Effector memory CD4-positive, alpha-beta T cell (primary cell): ENCODE data around the gene TSPAN9.

Experiments
- DNase-seq, 3 donors: peaks; one replicate each; pipeline ENCODE4 v3.0.0-alpha.2; 2020
- H3K27ac ChIP-seq: 2 replicates; pipeline ENCODE4 v1.7.0; 2013; ENCODE audit warnings: mild to moderate bottlenecking, low read length, moderate library complexity; ENCODE audit not compliant: insufficient read depth, poor library complexity, severe bottlenecking
- H3K27me3 ChIP-seq: replicated peaks from 2 replicates; pipeline ENCODE4 v1.7.0; 2013; ENCODE audit warnings: mild to moderate bottlenecking, low read length; ENCODE audit not compliant: insufficient read depth, control insufficient read depth, poor library complexity, severe bottlenecking
- H3K36me3 ChIP-seq: 2 replicates; pipeline ENCODE4 v1.7.0; 2013; ENCODE audit warnings: mild to moderate bottlenecking, low read length, moderate library complexity; ENCODE audit not compliant: control insufficient read depth, insufficient read depth
- H3K4me1 ChIP-seq: 2 replicates; pipeline ENCODE4 v1.7.0; 2013; ENCODE audit warnings: low read length, mild to moderate bottlenecking; ENCODE audit not compliant: control insufficient read depth, insufficient read depth, poor library complexity, severe bottlenecking
- H3K4me3 ChIP-seq: 2 replicates; pipeline ENCODE4 v1.7.0; 2013; ENCODE audit warnings: low read length, low read depth, mild to moderate bottlenecking; ENCODE audit not compliant: insufficient read depth, poor library complexity, severe bottlenecking
- H3K9me3 ChIP-seq: 2 replicates; pipeline ENCODE4 v1.7.0; 2013; ENCODE audit warnings: mild to moderate bottlenecking, low read length, moderate library complexity; ENCODE audit not compliant: control insufficient read depth

The TSPAN9 gene

DNA sequence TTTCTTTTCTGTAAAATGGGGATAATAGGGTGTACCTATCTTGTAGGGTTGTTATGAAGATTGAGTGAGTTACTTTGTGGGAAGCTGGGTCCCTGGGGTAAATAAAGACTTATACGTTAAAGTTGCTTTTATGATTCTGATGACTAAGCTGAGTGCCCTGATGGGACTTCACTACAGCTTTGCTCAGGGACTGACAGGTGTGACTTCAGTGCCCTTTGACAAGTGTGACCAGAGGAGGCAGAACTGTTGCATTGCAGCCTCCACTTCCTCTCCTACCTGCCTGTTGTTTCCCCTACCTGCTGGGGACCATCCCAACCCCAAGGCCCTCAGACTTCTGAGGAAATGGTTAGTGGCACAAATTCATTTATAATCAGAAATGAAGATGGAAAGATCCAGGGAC is 119.3 kb downstream of the TSPAN9 start:
- H3K36me3 ChIP-seq: no peaks in the 10 kb centered on the region
- no peak overlapping the region for H3K4me3 ChIP-seq
- H3K27me3 ChIP-seq: peaks cover 9% of the 10 kb centered on the region
- H3K9me3 ChIP-seq: no peaks in the 10 kb centered on the region
- no peak overlapping the region for H3K27ac ChIP-seq
- DNase-seq: no peak
- H3K4me1 ChIP-seq: peaks cover 5% of the 10 kb centered on the region

DNA sequence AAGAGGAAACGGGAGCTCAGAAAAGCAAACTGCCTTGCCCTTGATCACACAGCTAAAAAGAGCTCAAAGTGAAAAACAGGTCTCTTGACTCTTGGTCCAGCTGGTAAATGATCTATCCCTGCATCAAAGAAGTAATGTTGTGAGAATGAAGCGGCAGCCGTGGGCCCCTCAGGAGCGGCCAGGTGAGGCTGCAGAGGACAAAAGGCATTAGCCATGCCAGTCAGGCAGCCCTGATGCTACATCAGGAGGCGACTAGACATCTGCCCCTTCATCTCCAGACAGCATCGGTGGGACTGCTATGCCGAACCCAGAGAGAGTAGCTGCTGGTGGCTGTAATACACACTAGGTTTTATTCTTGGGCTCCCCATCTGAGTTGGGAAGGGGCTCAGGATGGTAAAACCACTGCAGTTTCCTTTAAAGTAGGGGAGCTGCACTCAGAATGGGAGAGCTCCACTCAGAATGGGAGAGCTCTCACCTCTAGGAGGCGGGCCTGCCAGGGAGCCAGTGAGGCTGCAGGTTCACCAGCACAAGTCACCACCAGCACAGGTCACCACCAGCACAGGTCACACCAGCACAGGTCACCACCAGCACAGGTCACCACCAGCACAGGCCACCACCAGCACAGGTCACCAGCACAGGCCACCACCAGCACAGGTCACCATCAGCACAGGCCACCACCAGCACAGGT is 120.1 kb downstream of the TSPAN9 start:
- Histone ChIP-seq H3K9me3 (no peaks in the 10 kb centered on the region), H3K4me3 (no peak overlapping the region), H3K27ac (no peak overlapping the region), H3K27me3 (peaks cover 9% of the 10 kb centered on the region), H3K4me1 (peaks cover 5% of the 10 kb centered on the region), H3K36me3 (no peaks in the 10 kb centered on the region)
- DNase-seq: no peak

DNA sequence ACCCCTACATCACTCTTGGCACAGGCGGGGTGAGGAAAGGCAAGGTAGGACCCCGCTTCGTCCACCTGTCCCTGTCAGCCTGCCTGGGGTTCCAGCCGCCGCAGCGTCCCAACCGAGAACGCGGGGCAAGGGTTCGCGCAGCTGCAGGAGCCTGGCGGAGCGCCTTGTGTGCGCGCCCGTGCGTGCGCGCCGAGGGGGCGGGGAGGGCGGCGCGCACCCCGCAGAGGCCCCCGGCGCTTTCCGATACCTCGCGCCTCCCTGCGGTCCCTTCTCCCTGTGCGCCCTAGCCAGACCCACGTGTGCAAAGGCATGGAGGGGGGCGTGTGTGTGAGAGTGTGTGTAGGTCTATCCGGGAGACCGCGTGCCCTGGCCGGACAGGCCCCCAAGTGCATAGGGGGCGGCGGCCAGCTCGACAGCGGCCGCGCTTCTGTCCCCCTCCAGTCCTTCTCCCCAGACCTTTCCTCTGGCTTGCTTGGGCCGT is 122.4 kb downstream of the TSPAN9 start:
- H3K27ac ChIP-seq: no peak overlapping the region
- peaks cover 9% of the 10 kb centered on the region for H3K27me3 ChIP-seq

DNA sequence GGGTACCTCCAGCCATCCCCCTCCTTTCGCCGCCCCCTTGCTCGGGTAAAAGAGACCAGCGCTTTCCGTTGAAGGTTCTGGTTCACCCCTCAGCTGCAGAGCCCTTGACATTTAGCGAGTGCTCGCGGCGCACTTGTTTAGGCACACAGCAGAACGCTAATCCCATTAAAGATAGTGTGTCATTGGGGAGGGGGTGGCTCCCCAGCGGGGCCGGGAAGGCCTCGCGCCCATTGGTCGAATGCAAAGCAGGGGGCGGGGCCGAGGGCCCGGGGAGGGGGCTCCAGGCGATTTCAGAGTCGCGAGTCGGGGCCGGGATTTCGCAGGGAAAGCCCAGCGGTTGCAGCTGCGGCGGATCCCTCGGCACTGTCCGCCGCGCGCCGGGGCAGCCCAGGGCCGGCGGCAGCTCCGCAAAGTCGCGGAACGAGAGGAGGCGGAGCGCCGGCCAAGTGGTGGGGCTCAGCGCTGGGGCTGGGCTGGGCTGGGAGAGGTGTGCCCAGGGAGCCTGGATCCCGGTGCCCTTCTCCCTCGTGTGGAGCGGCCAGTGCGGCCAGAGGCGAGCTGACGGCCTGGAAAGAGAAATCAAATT is 122.9 kb downstream of the TSPAN9 start:
- peaks cover 5% of the 10 kb centered on the region for H3K4me1 ChIP-seq
- H3K27ac ChIP-seq: no peak overlapping the region
- no peak for DNase-seq
- no peak overlapping the region for H3K4me3 ChIP-seq
- no peaks in the 10 kb centered on the region for H3K36me3 ChIP-seq
- H3K9me3 ChIP-seq: no peaks in the 10 kb centered on the region
- H3K27me3 ChIP-seq: peaks cover 9% of the 10 kb centered on the region

More for the DNA sequence above, 122.4 kb downstream of the TSPAN9 start:
- H3K4me1 ChIP-seq: peaks cover 5% of the 10 kb centered on the region
- H3K4me3 ChIP-seq: no peak overlapping the region
- no peaks in the 10 kb centered on the region for H3K9me3 ChIP-seq
- no peaks in the 10 kb centered on the region for H3K36me3 ChIP-seq
- no peak for DNase-seq

DNA sequence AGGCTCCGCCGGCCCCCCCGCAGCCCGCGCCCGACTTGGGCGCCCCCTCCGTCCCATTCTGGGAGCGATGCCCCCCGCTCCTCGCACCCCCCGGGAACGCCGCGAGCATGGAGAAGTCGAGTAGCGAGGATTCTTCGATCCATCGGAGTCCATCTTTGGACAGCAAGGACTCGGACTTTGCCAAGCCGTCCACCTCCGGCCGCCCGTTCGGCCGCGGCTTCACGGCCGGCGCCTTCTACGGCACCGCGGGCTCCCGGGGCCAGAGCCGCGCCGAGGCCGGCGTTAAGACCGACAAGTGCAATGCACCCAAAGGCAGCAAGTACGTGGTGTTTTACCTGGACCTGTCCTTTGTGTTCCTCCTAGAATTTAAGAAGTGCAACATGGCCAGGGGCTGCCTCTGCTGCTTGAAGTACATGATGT is 123.6 kb downstream of the TSPAN9 start:
- Histone ChIP-seq H3K4me3 (no peak overlapping the region), H3K4me1 (peaks cover 5% of the 10 kb centered on the region), H3K9me3 (no peaks in the 10 kb centered on the region), H3K27me3 (peaks cover 9% of the 10 kb centered on the region), H3K36me3 (no peaks in the 10 kb centered on the region), H3K27ac (no peak overlapping the region)
- DNase-seq: no peak

DNA sequence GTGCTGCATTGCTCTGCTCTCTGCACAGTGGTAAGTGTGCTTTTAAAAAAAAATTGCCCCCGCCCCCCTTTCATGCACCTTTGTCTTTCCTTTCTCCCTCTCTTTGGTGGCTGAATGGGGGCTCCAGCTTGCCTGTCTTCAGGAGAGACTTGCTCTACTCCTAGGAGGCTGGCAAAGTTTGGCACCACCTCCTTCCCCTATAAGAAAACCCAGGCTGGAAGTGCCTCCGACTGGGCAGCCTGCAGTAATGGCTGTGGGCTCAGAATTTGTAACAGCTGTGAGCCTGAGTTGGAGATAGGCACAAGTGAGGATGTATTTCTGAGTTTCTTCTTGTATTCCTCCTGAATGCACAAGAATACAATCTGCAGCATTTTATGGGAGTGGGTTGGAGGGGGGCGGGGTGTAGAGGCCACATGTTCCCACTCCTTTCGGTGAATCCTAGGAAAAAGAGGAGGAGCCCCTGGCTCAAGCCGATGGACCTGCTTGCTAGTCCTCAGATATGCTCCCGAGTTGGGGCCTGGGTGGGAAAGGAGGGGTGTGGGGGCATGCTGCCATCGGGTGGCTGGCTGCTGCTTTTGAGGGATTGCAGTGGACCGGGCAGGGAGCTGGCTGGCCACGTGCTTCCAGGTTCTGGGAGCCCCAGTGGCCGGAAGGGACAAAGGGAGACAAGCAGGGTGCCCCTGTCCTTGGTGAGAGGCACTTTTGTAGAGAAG is 124.3 kb downstream of the TSPAN9 start:
- peaks cover 9% of the 10 kb centered on the region for H3K27me3 ChIP-seq
- no peak for DNase-seq
- peaks cover 5% of the 10 kb centered on the region for H3K4me1 ChIP-seq

DNA sequence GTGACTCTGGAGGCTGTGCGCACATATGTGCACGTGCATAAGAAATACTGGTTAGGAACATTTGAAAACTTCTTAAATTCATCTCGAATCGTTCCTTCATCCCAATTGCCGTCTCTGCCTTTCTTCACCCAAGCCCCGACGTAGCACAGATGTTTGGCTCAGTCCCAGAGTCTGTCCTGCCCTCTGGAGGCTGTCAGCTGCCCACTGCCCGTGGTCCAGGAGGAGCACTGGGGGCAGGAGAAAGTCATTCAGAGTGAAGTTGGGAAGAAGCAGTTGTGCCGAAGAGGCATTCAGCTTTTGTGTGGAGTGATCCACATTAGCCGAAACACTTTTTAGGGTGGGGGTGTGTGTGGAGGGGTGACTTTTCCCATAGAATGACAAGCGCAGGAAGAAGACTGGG is 124.9 kb downstream of the TSPAN9 start:
- Histone ChIP-seq H3K36me3 (no peaks in the 10 kb centered on the region), H3K9me3 (no peaks in the 10 kb centered on the region), H3K27me3 (peaks cover 9% of the 10 kb centered on the region), H3K27ac (no peak overlapping the region), H3K4me1 (peaks cover 5% of the 10 kb centered on the region), H3K4me3 (no peak overlapping the region)
- DNase-seq: no peak

More for the DNA sequence above, 124.3 kb downstream of the TSPAN9 start:
- no peak overlapping the region for H3K4me3 ChIP-seq
- no peaks in the 10 kb centered on the region for H3K9me3 ChIP-seq
- H3K27ac ChIP-seq: no peak overlapping the region
- H3K36me3 ChIP-seq: no peaks in the 10 kb centered on the region

DNA sequence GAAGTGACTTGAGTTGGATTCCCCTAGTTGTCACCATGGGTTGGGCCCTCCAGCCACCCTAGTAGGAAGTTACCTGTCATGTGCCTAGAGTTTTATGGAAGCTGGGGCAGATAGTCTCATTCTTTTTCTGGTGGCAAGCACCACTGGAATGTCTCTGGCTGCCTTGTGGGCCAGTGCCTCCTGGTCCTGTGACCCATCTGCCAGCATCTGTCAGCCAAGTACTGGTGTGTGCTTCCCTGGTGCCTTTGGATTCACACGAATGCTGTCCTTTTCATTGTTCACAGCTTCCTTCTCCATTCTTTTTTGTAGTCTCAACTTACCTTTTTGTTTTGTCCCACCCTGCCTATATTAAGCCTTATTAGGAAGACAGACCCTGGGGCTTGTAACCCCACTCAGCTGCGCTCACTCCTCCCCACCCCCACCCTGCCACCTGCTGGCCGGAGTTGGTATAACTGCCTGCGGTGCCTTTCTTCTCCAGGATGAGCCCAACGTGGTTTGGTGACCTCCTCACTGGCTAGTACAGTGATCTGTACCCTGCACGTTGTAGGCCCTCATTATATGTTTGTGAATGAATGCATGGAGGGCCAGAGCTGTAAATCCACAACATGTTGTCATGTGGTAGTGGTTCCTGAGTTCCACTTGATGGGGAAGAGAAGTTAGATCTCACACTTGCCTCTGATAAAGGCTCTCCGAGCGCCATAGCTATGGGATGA is 125.7 kb downstream of the TSPAN9 start:
- H3K36me3 ChIP-seq: no peaks in the 10 kb centered on the region
- no peak overlapping the region for H3K4me3 ChIP-seq
- H3K9me3 ChIP-seq: no peaks in the 10 kb centered on the region
- H3K4me1 ChIP-seq: peaks cover 5% of the 10 kb centered on the region
- no peak overlapping the region for H3K27ac ChIP-seq
- peaks cover 9% of the 10 kb centered on the region for H3K27me3 ChIP-seq
- DNase-seq: peak in 1 of 3 donors; percentile 19

DNA sequence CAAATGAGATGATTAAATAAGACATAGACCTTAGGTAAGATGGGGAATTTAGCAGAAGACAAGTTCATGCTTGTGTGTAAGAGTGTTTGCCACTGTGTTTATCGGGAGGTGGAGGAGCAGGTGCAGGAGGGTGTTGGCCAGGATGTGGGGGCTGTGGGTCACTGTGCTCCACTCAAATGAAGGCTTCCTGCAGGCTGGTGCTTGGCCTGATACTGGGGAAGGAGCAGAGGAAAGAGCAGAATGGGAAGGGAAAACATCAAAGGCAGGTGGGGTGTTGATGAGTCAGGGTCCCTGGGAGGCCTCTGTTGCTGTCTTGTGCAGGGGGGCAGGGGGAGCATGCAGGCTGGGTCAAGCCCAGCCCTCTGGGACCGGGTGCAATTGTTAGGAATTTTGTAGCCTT is 126.5 kb downstream of the TSPAN9 start:
- Histone ChIP-seq H3K27me3 (peaks cover 9% of the 10 kb centered on the region), H3K27ac (no peak overlapping the region), H3K4me3 (no peak overlapping the region), H3K36me3 (no peaks in the 10 kb centered on the region), H3K4me1 (peaks cover 5% of the 10 kb centered on the region), H3K9me3 (no peaks in the 10 kb centered on the region)
- no peak for DNase-seq
